ENCODE measurements around the gene SGK2.
A peak's percentile ranks its signal among the peaks of the same experiment; 100 is the strongest.

Gene SGK2

GRCh38 chr20:43536817-43537440 is 21.9 kb upstream of the SGK2 start:
- no peak for DNase-seq

- DNase-seq: peak; percentile 61
Measured at GRCh38 chr20:43537921-43538877, 20.6 kb upstream of the SGK2 start.

- DNase-seq: no peak
Measured at GRCh38 chr20:43538878-43539700, 19.7 kb upstream of the SGK2 start.

GRCh38 chr20:43539975-43540672 is 18.7 kb upstream of the SGK2 start:
- DNase-seq: no peak

- DNase-seq: no peak
Measured at GRCh38 chr20:43540673-43541060, 18.2 kb upstream of the SGK2 start.

- DNase-seq: no peak
Measured at GRCh38 chr20:43541214-43541613, 17.6 kb upstream of the SGK2 start.

- no peak for DNase-seq
Measured at GRCh38 chr20:43542161-43542560, 16.7 kb upstream of the SGK2 start.

GRCh38 chr20:43542674-43543073 is 16.2 kb upstream of the SGK2 start:
- no peak for DNase-seq

- no peak for DNase-seq
Measured at GRCh38 chr20:43543138-43543537, 15.7 kb upstream of the SGK2 start.

- DNase-seq: no peak
Measured at GRCh38 chr20:43544501-43544900, 14.3 kb upstream of the SGK2 start.

- no peak for DNase-seq
Measured at GRCh38 chr20:43545837-43546578, 12.8 kb upstream of the SGK2 start.

- DNase-seq: no peak
Measured at GRCh38 chr20:43548273-43548880, 10.4 kb upstream of the SGK2 start.

GRCh38 chr20:43549416-43550065 is 9.3 kb upstream of the SGK2 start:
- no peak for DNase-seq

- no peak for DNase-seq
Measured at GRCh38 chr20:43550456-43550855, 8.4 kb upstream of the SGK2 start.

- no peak for DNase-seq
Measured at GRCh38 chr20:43554369-43554768, 4.5 kb upstream of the SGK2 start.

- no peak for DNase-seq
Measured at GRCh38 chr20:43559147-43559987, 540 bp downstream of the SGK2 start.

GRCh38 chr20:43560974-43561373 is 2.1 kb downstream of the SGK2 start:
- DNase-seq: no peak

GRCh38 chr20:43563429-43563828 is 4.6 kb downstream of the SGK2 start:
- no peak for DNase-seq

GRCh38 chr20:43563991-43564390 is 5.2 kb downstream of the SGK2 start:
- DNase-seq: no peak

- no peak for DNase-seq
Measured at GRCh38 chr20:43564455-43564854, 5.6 kb downstream of the SGK2 start.
